HepG2 (cell line): ENCODE measurements around the gene ZNF8. TPM values are rescaled to one million over a fixed set of nuclear protein-coding genes. Genes with fewer than 3 reads are reported as not detected.
A peak's percentile ranks its signal among the peaks of the same experiment; 100 is the strongest.

ENCODE experiments used
- ATAC-seq: fragments of 200-7000 bp; cut with Tn5 transposase; 3 replicates; pipeline ENCODE4 v1.9.1; 2020; ENCODE audit warnings: mild to moderate bottlenecking, moderate library complexity
- BruUV-seq: library from RNA; stranded (reverse); fragments of 400-500 nt; replicated peaks from 2 replicates; lab custom pipeline; 2021; lab: Mats Ljungman, UMichigan
- CTCF ChIA-PET: fragments of 300-600 bp; formaldehyde crosslinking; extraction: SDS; loops from one replicate; lab custom pipeline; 2021; ENCODE audit warnings: low total read pairs, inconsistent platforms, low intra/inter-chr PET ratio; lab: Yijun Ruan, JAX
- POLR2A ChIA-PET: fragments of 350-600 bp; sonication (Branson Sonifier 250); formaldehyde crosslinking; loops from one replicate; lab custom pipeline; 2020; ENCODE audit warnings: antibody characterized with exemption, inconsistent platforms; lab: Yijun Ruan, JAX
- DNase-seq: peaks from one replicate; pipeline ENCODE4 v3.0.0-alpha.2; 2015; ENCODE audit warnings: low spot score
- FAIRE-seq: peaks from 3 replicates; lab custom pipeline; 2011; peaks lifted over from hg19 to GRCh38; lab: Jason Lieb, UNC
- H2AFZ ChIP-seq: one replicate; pipeline ENCODE4 v1.6.1; 2011; ENCODE audit warnings: low read length, inconsistent platforms
- H3K27ac ChIP-seq: fragments of 300-600 bp; 3 replicates; pipeline ENCODE4 v1.8.0; 2011; ENCODE audit warnings: mixed run types, mild to moderate bottlenecking, mixed read lengths, low read length, inconsistent platforms; ENCODE audit not compliant: insufficient read depth; ENCODE audit errors: extremely low read length
- H3K27me3 ChIP-seq, 2 experiments: fragments of 200-600 bp in 1 of 2; 2 replicates in 1 of 2; 3 replicates in 1 of 2; pipeline versions ENCODE4 v1.6.0 to v1.8.0; 2011; ENCODE audit warnings: low read length in 2 of 2, mild to moderate bottlenecking in 2 of 2, moderate library complexity in 2 of 2, inconsistent platforms in 1 of 2; ENCODE audit not compliant: insufficient read depth in 2 of 2, control insufficient read depth in 1 of 2
- H3K36me3 ChIP-seq, 2 experiments: fragments of 200-600 bp in 1 of 2; replicated peaks in 1 of 2; 2 replicates in 1 of 2; 3 replicates in 1 of 2; pipeline versions ENCODE4 v1.5.1 to v1.8.0; 2011; ENCODE audit warnings: low read length in 2 of 2, inconsistent platforms in 1 of 2; ENCODE audit not compliant: insufficient read depth in 2 of 2, control insufficient read depth in 1 of 2
- H3K4me1 ChIP-seq: 2 replicates; pipeline ENCODE4 v1.5.1; 2012; ENCODE audit warnings: low read length, inconsistent platforms; ENCODE audit not compliant: insufficient read depth
- H3K4me2 ChIP-seq: 2 replicates; pipeline ENCODE4 v1.6.0; 2011; ENCODE audit warnings: low read depth, low read length, inconsistent platforms
- H3K4me3 ChIP-seq, 3 experiments: fragments of 200-600 bp in 1 of 3; sonication (generic), shearing (Covaris generic) in 1 of 3; replicated peaks in 1 of 3; 2 replicates each; pipeline ENCODE4 v1.5.1; 2011 to 2016; ENCODE audit warnings: low read length in 3 of 3, inconsistent platforms in 2 of 3, low read depth in 2 of 3, mild to moderate bottlenecking in 2 of 3, control low read depth in 1 of 3, mixed read lengths in 1 of 3; ENCODE audit not compliant: insufficient read depth in 1 of 3
- H3K79me2 ChIP-seq: one replicate; pipeline ENCODE4 v1.6.1; 2011; ENCODE audit warnings: low read length, inconsistent platforms; ENCODE audit not compliant: insufficient read depth
- H3K9ac ChIP-seq: 2 replicates; pipeline ENCODE4 v1.6.0; 2011; ENCODE audit warnings: mild to moderate bottlenecking, low read depth, low read length, inconsistent platforms; ENCODE audit not compliant: insufficient read depth
- H3K9me3 ChIP-seq: 2 replicates; pipeline ENCODE4 v1.5.1; 2012; ENCODE audit warnings: mild to moderate bottlenecking, low read length
- H4K20me1 ChIP-seq: 2 replicates; pipeline ENCODE4 v1.6.0; 2011; ENCODE audit warnings: inconsistent platforms, mild to moderate bottlenecking, low read length, moderate library complexity; ENCODE audit not compliant: insufficient read depth
- AGO2 ChIP-seq: fragments of 200-400 bp; formaldehyde crosslinking; optimal IDR thresholded peaks from 2 replicates; pipeline ENCODE3; 2017; ENCODE audit warnings: mild to moderate bottlenecking, low read depth, low read length, moderate library complexity
- CENPX ChIP-seq: sonication (generic); formaldehyde crosslinking; IDR thresholded peaks from 2 replicates; pipeline ENCODE4 v1.9.0; 2021; ENCODE audit warnings: mild to moderate bottlenecking, missing genetic modification reagents, moderate library complexity
- MBNL3 ChIP-seq: fragments of 250-450 bp; sonication (Bioruptor Pico); conservative IDR thresholded peaks from 2 replicates; pipeline ENCODE4 v1.8.0; 2022; ENCODE audit warnings: mild to moderate bottlenecking, inconsistent platforms
- RXRB ChIP-seq: IDR thresholded peaks from 2 replicates; pipeline ENCODE4 v1.6.1; 2016; ENCODE audit warnings: borderline replicate concordance, missing genetic modification reagents, missing compliant biosample characterization
- SMC3 ChIP-seq: IDR thresholded peaks from 2 replicates; pipeline ENCODE4 v1.6.1; 2011; ENCODE audit warnings: low read length, improper control_type of control experiment
- ZNF430 ChIP-seq: sonication (generic); formaldehyde crosslinking; IDR thresholded peaks from 2 replicates; pipeline ENCODE4 v1.9.0; 2021; ENCODE audit warnings: mild to moderate bottlenecking, missing genetic modification reagents
- ZNF737 ChIP-seq: sonication (generic); formaldehyde crosslinking; IDR thresholded peaks from 2 replicates; pipeline ENCODE4 v1.5.0; 2020; ENCODE audit warnings: missing genetic modification reagents, mild to moderate bottlenecking, borderline replicate concordance
- WGBS: methylation state at CpG from one replicate; pipeline ENCODE4 v1.1.6; 2017; ENCODE audit warnings: low lambda C conversion rate; 5-methylcytosine and 5-hydroxymethylcytosine counted together
- in situ Hi-C: cut with HindIII; loops from 2 replicates; pipeline ENCODE4 v1.10.0; 2017; ENCODE audit warnings: low pct_unique_long_range_greater_than_20kb; ENCODE audit not compliant: extremely low pct_ligation_motif_present
- intact Hi-C: fragments of 100-400 bp; cut with micrococcal nuclease; formaldehyde crosslinking; loops from one replicate; pipeline ENCODE4 v1.10.0; 2022; ENCODE audit not compliant: unreplicated experiment
- polyA plus RNA-seq, 8 experiments: library from polyadenylated mRNA; depleted of rRNA in 3 of 8; stranded (reverse) in 7 of 8; unstranded in 1 of 8; fragments of >200 nt; fragmentation: Illumina TruSeq in 4 of 8; extraction: Trizol in 4 of 8; gene quantifications; 2 replicates each; pipeline versions ENCODE4 v1.2.1 to v1.2.3, GENCODE V29; 2011 to 2016; ENCODE audit warnings: low read depth in 4 of 8, missing spikeins in 1 of 8, mixed read lengths in 1 of 8; ENCODE audit not compliant: insufficient read depth in 1 of 8
- total RNA-seq, 5 experiments: library from RNA; depleted of rRNA; stranded (reverse); fragments of >200 nt; fragmentation: Illumina TruSeq; extraction: Trizol; gene quantifications; 2 replicates each; pipeline ENCODE4 v1.2.3, GENCODE V29; 2016; ENCODE audit warnings: low read depth in 1 of 5
- TF ChIP-seq, protein P1 (sequence below): sonication (generic); formaldehyde crosslinking; IDR thresholded peaks from 2 replicates; pipeline ENCODE4 v1.8.1; 2023; ENCODE audit warnings: mild to moderate bottlenecking, missing genetic modification reagents, borderline replicate concordance

ZNF8 gene
- total and polyA plus RNA-seq, 2 of the 13 experiments (the other 11 are each of a cell fraction or from before 2014, with no cell fraction given) = 3.1 to 3.3 TPM

DNA sequence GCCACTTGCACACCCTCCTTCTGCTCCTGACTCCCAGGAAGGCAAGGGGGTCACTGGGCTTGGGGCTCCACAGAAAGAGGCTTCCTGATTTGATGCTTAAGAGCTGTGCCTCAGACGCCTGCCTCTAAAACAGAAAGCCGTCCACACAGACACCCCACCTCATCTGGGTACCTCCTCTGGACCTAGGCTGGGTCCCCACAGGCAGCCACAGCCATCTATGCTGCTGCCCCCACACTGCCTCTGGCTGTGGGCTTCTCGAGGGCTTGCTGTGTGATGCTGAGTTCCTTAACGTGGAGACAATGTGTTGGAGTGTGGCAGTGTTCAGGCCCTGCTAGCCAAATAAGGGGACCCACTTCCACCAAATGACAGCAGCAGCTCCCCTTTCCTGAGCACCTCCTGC, 39.5 kb downstream of the ZNF8 start (continued):
- TF ChIP-seq ZNF737 (no peak), SMC3 (no peak), ZNF430 (CRISPR knock-in tag) (no peak)
- TF ChIP-seq, protein P1, sequence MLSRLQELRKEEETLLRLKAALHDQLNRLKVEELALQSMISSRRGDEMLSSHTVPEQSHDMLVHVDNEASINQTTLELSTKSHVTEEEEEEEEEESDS = no peak

DNA sequence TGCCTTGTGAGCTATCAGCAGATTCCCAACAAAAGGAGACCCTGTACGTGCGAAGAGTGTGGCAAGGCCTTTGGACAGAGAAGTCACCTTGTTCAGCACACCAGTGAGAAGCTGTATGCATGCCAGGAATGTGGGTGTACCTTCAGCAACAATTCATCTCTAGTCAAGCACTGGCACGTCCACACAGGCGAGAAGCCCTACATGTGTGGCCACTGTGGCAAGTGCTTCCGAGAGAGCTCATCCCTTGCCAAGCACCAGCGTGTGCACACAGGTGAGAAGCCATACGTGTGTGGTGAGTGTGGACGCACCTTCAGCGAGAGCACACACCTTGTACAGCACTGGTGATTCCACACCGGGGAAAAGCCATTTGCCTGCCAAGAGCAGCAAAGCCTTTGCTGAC, 40.5 kb downstream of the ZNF8 start:
- intact Hi-C loops = no loop called here
- POLR2A ChIA-PET = no interaction called here
- DNase-seq (no peak), FAIRE-seq (no peak), ATAC-seq (no peak)
- CTCF ChIA-PET = no interaction called here
- H3K27ac ChIP-seq = no peak overlapping the region
- H3K79me2 ChIP-seq = no peaks in the 10 kb centered on the region
- peaks cover 0 to 9% of the 10 kb centered on the region in 2 experiments; a peak in 2 of 5 replicates for H3K36me3 ChIP-seq
- H3K4me3 ChIP-seq = no peak overlapping the region
- H3K4me2 ChIP-seq = no peak overlapping the region
- no peak overlapping the region for H3K9ac ChIP-seq
- H3K9me3 ChIP-seq = no peaks in the 10 kb centered on the region
- H2AFZ ChIP-seq = no peak overlapping the region
- TF ChIP-seq CENPX = no peak
- no peak for TF ChIP-seq MBNL3 (CRISPR knock-in tag)
- TF ChIP-seq AGO2 = peak; percentile 18
- no peak for TF ChIP-seq RXRB (CRISPR knock-in tag)
- H3K27me3 ChIP-seq = no peaks in the 10 kb centered on the region
- in situ Hi-C loops = no loop called here
- no peaks in the 10 kb centered on the region for H4K20me1 ChIP-seq
- no peaks in the 10 kb centered on the region for H3K4me1 ChIP-seq
- 92% methylated on average over 6 of the region's 10 CpGs for WGBS
- no TSS peak for BruUV-seq
